TTC549 (cell line): Measurements from ENCODE around the gene LMO7.
A peak's percentile ranks its signal among the peaks of the same experiment; 100 is the strongest.

Experiments used
- FAIRE-seq: peaks from 2 replicates; lab custom pipeline; 2012; peaks lifted over from hg19 to GRCh38; lab: Jason Lieb, UNC

LMO7 gene

DNA sequence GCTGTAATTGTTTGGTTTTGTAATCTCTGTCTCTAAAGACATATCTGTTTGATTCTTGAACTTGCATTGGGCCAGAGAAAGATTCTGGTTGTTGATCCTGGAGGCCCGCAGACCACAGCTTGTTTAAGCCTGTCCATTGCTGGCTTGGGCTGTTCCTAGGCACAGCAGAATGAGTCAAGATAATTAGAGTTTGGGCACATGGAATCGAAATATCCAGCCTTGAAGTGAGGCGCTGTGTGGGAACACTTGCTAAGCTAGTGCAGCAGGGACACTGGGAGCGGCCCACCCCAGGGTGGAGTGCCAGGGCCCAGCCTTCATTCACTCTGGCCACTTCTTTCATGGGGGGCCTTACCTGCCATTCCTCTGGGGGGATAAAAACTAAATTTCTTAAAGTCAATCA lies 219.7 kb downstream of the LMO7 start:
- no peak for FAIRE-seq

DNA sequence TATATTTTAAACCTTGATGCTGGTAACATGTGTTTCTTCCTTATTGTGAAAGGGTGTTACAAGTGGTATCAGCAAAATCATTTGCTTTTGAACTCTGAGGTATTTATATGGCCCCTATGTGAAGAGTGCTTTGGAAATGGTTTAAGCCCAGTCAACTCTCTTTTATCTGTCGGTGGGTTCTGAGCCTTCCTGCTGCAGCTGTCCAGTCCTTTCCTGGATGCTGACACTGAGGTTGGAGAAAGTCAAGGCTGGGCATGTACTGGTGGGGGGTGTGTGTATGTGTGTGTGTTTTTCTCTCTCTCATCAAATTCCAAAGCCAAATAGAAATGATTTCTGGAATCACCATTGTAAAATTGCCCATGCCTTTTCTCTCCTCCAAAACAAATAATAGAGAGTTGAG lies 221.2 kb downstream of the LMO7 start:
- no peak for FAIRE-seq

DNA sequence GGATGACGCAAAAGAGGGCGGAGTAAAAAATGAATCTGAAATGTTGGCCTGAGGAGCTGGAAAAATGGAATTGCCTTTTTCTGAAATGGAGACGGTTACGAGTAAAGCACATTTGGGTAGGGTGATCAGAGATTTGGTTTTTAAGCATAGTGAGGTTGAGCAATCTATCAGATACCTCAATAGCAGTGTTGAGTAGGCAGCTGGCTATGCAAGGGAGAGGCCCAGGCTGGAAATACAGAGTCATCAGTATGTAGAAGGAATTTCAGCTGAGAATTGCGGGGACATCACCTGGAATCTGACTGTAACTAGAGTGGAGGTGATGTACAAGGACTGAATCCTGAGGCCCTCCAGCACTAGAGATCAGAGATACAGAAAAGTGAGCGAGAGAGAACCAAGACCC lies 224.8 kb downstream of the LMO7 start:
- no peak for FAIRE-seq

GRCh38 chr13:75861786-75862185 lies 225.7 kb downstream of the LMO7 start:
- FAIRE-seq: no peak

DNA sequence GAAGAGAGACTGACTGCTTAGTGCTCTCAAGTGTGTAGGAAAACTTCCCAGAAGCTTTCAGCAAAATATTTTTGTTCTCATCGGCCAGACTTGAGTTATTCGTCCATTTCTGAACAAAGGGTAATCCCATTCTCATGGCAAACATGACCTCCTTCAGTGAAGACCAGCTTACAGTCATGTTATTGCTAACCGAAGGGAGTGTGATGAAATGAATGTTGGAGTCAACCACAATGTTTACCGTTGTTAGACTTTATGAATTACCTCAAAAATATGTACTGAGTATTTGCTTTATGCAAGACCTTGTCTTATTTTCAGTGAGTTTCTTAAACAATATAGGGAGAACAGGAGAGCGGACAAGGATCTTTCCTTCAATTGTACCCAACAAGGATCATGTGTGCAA lies 228.6 kb downstream of the LMO7 start:
- FAIRE-seq: no peak

GRCh38 chr13:75867379-75868117 lies 231.4 kb downstream of the LMO7 start:
- no peak for FAIRE-seq

GRCh38 chr13:75869981-75870380 lies 233.9 kb downstream of the LMO7 start:
- no peak for FAIRE-seq

- FAIRE-seq: no peak
These were observed 234.3 kb downstream of the LMO7 start for GRCh38 chr13:75870397-75870903.

DNA sequence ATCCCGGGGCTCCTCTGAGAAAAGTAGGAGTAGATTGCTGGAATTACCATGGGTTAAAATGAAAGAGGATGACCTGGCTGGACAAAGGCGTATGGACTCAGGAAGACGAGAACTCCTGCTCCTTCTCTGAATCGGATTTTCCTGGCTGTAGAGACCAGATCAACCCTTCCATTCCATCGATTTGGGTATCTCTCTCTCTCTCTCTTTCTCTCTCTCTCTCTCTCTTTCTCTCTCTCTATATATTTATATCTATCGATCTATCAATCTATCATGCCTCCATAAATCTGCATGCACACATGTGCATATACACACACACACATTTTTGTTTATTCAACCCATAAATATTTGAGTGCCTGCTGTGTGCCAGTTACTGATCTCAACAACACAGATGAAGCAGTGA lies 234.9 kb downstream of the LMO7 start:
- no peak for FAIRE-seq

- no peak for FAIRE-seq
These were observed 236.8 kb downstream of the LMO7 start for GRCh38 chr13:75872980-75873379.

- no peak for FAIRE-seq
These were observed 237.4 kb downstream of the LMO7 start for GRCh38 chr13:75873494-75873893.

- FAIRE-seq: no peak
These were observed 239.3 kb downstream of the LMO7 start for GRCh38 chr13:75875450-75875849.

GRCh38 chr13:75876142-75877050 lies 240.3 kb downstream of the LMO7 start:
- peak; percentile 84 for FAIRE-seq

DNA sequence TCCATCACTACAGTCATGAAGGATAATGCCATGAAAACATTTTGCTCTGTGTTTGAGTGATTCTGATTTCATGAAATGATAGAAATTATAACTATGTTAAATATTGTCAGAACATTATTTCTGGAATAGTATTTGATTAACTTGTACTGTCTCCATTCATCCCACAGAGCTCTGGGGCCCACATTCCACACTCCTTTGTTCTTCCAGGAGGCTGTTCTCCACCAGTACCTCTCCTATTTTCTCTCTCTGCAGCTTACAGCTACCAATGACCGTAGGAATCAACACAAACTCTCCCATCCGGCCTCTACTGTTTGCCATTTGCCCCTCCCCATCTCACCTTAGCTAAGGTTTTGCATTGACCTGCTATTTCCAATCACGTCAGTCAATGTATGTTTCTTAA lies 240.9 kb downstream of the LMO7 start:
- no peak for FAIRE-seq

- no peak for FAIRE-seq
These were observed 243.5 kb downstream of the LMO7 start for GRCh38 chr13:75879656-75880055.

DNA sequence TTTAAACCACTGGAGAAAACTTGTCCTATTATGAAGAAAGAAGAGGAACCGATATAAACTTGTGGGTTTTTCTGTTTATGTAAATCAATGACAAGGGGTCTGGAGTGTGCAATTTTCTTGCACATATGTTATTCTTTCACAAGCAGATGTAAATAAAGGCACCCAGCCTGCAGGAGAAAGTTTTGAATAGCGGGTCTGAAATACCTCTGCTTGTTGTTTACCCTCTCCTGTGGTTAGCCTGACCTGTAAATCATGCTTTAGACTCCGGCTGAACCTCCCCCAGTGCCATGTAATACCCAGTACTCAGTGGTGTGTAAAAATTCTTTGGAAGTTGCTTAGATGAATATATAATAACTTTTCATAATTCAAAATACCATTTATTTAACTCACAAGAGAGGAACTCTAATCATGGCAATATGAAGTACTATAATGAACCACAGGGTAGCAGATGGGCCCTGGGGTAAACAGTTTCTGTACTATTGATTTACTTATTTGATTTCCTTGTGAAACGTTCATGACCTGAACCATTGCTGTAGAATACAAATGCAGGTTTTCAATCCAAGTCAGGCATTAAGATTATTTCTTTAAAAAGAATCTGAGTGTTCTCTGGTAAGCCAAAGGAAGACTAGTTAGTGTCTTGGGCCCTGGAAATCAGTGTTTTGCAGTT lies 245.1 kb downstream of the LMO7 start:
- no peak for FAIRE-seq

GRCh38 chr13:75882261-75882660 lies 246.1 kb downstream of the LMO7 start:
- FAIRE-seq: no peak

GRCh38 chr13:75889427-75889826 lies 253.3 kb downstream of the LMO7 start:
- no peak for FAIRE-seq

DNA sequence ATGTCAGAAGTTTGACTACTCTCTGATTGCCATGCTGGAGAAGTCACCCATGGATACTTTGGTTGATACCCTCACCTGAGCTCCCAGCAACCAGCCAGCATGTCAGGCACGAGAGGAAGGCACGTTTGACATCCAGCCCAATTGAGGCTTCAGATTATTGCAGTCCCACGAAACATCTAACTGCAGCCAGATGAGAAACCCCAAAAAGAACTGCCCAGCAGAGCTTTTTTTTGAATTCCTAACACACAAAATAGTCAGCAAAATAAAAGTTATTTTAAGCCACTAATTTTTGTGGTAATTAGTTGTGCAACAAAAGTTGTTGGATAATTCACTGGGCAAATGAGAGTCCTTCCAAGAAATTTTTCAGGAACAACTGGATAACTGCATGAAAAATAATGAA lies 259.0 kb downstream of the LMO7 start:
- FAIRE-seq: no peak

GRCh38 chr13:75896271-75896670 lies 260.1 kb downstream of the LMO7 start:
- FAIRE-seq: no peak

- no peak for FAIRE-seq
These were observed 261.3 kb downstream of the LMO7 start for GRCh38 chr13:75897386-75897785.

GRCh38 chr13:75901501-75901900 lies 265.4 kb downstream of the LMO7 start:
- FAIRE-seq: no peak
